Astrocyte of the cerebellum (primary cell): ENCODE results near the gene NFIA.

Source experiments
- DNase-seq: peaks from one replicate; pipeline ENCODE4 v3.0.0-alpha.2; 2011; ENCODE audit warnings: low read depth
- H3K4me3 ChIP-seq: 2 replicates; pipeline ENCODE4 v1.5.1; 2011; ENCODE audit warnings: mild to moderate bottlenecking, low read depth, low read length, moderate library complexity
- CTCF ChIP-seq: IDR thresholded peaks from 2 replicates; pipeline ENCODE4 v1.5.1; 2012; ENCODE audit warnings: low read length, low read depth, moderate library complexity, mild to moderate bottlenecking; ENCODE audit errors: missing control alignments
- in situ Hi-C: cut with HindIII; loops from 2 replicates; pipeline ENCODE4 v1.10.0; 2017; ENCODE audit warnings: low sequenced_read_pairs

The NFIA gene

DNA sequence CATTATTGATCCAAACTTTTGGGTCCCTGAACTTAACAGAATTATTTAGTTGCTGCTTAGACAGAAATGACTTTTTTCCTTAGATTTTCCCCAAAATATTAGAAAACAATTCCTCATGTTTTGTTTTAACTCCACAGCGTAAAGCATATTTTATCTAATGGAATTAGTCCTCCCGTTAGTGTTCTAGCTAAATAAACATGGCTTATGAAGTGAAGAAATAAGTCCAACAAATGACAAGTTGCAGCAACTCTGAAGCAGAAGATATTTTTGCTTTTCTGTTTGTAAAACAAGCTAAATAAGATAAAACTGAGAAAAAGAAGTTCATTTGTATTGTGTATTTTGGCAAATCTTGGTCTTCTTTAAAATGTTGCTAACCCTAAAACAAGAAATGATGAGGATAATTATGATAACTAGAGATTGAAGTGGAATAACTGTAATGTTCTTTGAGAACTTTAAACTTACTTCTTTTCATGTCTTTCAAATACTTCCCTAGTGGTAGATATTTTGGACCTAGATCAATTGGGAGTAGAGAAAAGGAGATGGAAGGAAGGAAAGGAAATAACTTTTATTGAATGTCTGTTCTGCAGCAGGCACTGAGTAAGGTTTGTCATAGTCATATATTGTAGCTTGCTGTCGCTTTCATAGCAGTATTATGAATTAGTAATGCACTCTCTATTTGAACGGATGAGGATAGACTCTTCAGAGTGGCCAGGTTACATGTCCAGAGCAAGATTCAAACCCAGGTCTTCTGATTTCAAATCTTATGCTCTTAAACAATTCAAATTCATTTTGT, 12.5 kb downstream of the NFIA start:
- DNase-seq: no peak
- no peak for TF ChIP-seq CTCF
- H3K4me3 ChIP-seq: no peak overlapping the region
- in situ Hi-C loops: loop anchor here (25.0 kb wide), 1 partner anchor 367 kb away; no protein-coding TSS in a partner anchor

GRCh38 chr1:61095470-61095812, 13.1 kb downstream of the NFIA start:
- no peak overlapping the region for H3K4me3 ChIP-seq
- in situ Hi-C loops: loop anchor here (25.0 kb wide), 1 partner anchor 367 kb away; no protein-coding TSS in a partner anchor
- no peak for DNase-seq
- no peak for TF ChIP-seq CTCF

GRCh38 chr1:61097317-61097716, 15.0 kb downstream of the NFIA start:
- in situ Hi-C loops: loop anchor here (25.0 kb wide), 1 partner anchor 365 kb away; no protein-coding TSS in a partner anchor
- no peak for DNase-seq

DNA sequence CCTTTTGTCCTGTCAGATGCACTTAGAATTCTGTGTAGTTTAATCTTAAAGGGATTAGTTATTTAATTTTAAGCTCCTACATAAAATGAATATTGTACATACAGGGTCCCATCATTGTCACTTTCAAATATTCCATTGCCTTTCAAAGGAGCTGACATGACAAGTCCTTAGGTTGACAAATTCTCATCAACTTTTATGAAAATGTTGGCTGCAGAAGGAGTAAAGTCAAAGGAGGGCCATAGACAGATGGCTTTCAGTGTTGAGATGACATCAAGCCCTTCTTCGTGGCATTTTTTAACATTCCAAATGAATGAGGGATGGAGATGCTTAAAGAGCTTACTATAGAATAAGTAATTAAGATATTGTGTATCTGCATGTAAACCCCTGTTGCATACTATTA, 15.4 kb downstream of the NFIA start:
- no peak for DNase-seq
- in situ Hi-C loops: loop anchor here (25.0 kb wide), 1 partner anchor 365 kb away; no protein-coding TSS in a partner anchor
- H3K4me3 ChIP-seq: no peak overlapping the region
- no peak for TF ChIP-seq CTCF

More at GRCh38 chr1:61097317-61097716, 15.0 kb downstream of the NFIA start:
- no peak for TF ChIP-seq CTCF
- no peak overlapping the region for H3K4me3 ChIP-seq

GRCh38 chr1:61098333-61098732, 16.0 kb downstream of the NFIA start:
- no peak overlapping the region for H3K4me3 ChIP-seq
- no peak for TF ChIP-seq CTCF
- no peak for DNase-seq
- in situ Hi-C loops: loop anchor here (25.0 kb wide), 1 partner anchor 364 kb away; no protein-coding TSS in a partner anchor

DNA sequence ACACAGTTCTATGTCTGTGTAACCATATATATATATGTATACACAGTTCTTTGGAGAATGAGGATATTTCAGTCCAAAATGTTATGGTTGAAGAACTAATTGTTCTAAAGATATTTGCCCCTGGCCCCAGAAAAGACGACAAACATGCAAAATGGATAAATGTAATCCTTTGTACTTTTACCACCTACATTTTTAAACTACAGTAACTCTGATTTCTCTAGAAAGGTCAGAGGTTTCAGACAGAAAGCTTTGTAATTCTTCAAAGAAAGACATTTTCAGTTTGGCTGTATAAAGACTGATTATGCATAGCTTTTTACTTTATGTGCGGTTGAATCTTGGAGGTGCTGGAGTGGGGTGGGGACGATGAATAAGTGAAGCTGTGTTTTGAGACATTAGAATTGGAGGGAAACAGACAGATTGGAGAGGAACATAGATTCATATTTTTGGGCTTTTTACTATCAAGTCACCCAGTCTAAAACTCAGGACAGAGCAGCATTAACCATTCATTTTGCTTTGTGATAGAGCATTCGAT, 16.6 kb downstream of the NFIA start:
- in situ Hi-C loops: loop anchor here (25.0 kb wide), 1 partner anchor 363 kb away; no protein-coding TSS in a partner anchor
- no peak overlapping the region for H3K4me3 ChIP-seq
- no peak for DNase-seq
- TF ChIP-seq CTCF: no peak
